CD8-positive, alpha-beta memory T cell (primary cell): Measurements from ENCODE around the gene MRPL57. TPM values are rescaled to one million over a fixed set of nuclear protein-coding genes. Genes with fewer than 3 reads are reported as not detected.
"Not testable (repeated sequence)": the region's sequence is repeated elsewhere in the genome, so short reads cannot be mapped to it uniquely, and the experiment has no call there.

Experiments
- CTCF ChIA-PET: fragments of 350-600 bp; sonication (Branson Sonifier 250); formaldehyde crosslinking; loops from one replicate; lab custom pipeline; 2021; ENCODE audit warnings: antibody characterized with exemption; lab: Charles Lee
- POLR2A ChIA-PET: fragments of 350-600 bp; sonication (Branson Sonifier 250); formaldehyde crosslinking; loops from one replicate; lab custom pipeline; 2021; ENCODE audit warnings: antibody characterized with exemption; lab: Charles Lee
- DNase-seq, 5 donors: peaks; one replicate each; pipeline versions ENCODE4 v3.0.0 to v3.0.0-alpha.2; 2020 to 2022; ENCODE audit warnings: mixed read lengths in 1 of 5
- H3K27ac ChIP-seq: one replicate; pipeline ENCODE4 v1.7.0; 2013; ENCODE audit warnings: low read depth, mild to moderate bottlenecking, low read length, moderate library complexity
- H3K27me3 ChIP-seq: 2 replicates; pipeline ENCODE4 v1.7.0; 2013; ENCODE audit warnings: low read length, mild to moderate bottlenecking; ENCODE audit not compliant: insufficient read depth, poor library complexity, severe bottlenecking
- H3K36me3 ChIP-seq: 2 replicates; pipeline ENCODE4 v1.7.0; 2013; ENCODE audit warnings: mild to moderate bottlenecking, low read length, moderate library complexity; ENCODE audit not compliant: insufficient read depth
- H3K4me1 ChIP-seq: 2 replicates; pipeline ENCODE4 v1.7.0; 2013; ENCODE audit warnings: mild to moderate bottlenecking, low read length, moderate library complexity; ENCODE audit not compliant: insufficient read depth
- H3K4me3 ChIP-seq: 2 replicates; pipeline ENCODE4 v1.7.0; 2013; ENCODE audit warnings: mild to moderate bottlenecking, low read length
- H3K9me3 ChIP-seq: 2 replicates; pipeline ENCODE4 v1.7.0; 2013; ENCODE audit warnings: mild to moderate bottlenecking, low read length
- H3K27ac Mint-ChIP-seq, 8 donors: one replicate each; pipeline ENCODE4 v1.8.0; 2020 to 2021; ENCODE audit warnings: mixed read lengths in 8 of 8, mild to moderate bottlenecking in 6 of 8, inconsistent platforms in 3 of 8, moderate library complexity in 3 of 8
- H3K27me3 Mint-ChIP-seq, 2 donors: one replicate each; pipeline ENCODE4 v1.8.0; 2020 to 2021; ENCODE audit warnings: mixed read lengths in 2 of 2, mild to moderate bottlenecking in 1 of 2, moderate library complexity in 1 of 2
- H3K36me3 Mint-ChIP-seq, 3 donors: one replicate each; pipeline ENCODE4 v1.8.0; 2020 to 2021; ENCODE audit warnings: mixed read lengths in 3 of 3, inconsistent platforms in 1 of 3, mild to moderate bottlenecking in 1 of 3
- H3K4me1 Mint-ChIP-seq, 3 donors: one replicate each; pipeline ENCODE4 v1.8.0; 2020 to 2021; ENCODE audit warnings: mixed read lengths in 3 of 3, inconsistent platforms in 1 of 3, mild to moderate bottlenecking in 1 of 3
- H3K4me3 Mint-ChIP-seq, 7 donors: one replicate each; pipeline ENCODE4 v1.8.0; 2020 to 2021; ENCODE audit warnings: mixed read lengths in 7 of 7, mild to moderate bottlenecking in 6 of 7, moderate library complexity in 4 of 7, inconsistent platforms in 2 of 7
- H3K9me3 Mint-ChIP-seq, 5 donors: one replicate each; pipeline ENCODE4 v1.8.0; 2020 to 2022; ENCODE audit warnings: mixed read lengths in 5 of 5, mild to moderate bottlenecking in 3 of 5, moderate library complexity in 2 of 5, inconsistent platforms in 1 of 5
- polyA plus RNA-seq: library from polyadenylated mRNA; unstranded; fragments of 300-500 nt; fragmentation: Illumina TruSeq; gene quantifications from one replicate; pipeline ENCODE4 v1.2.3, GENCODE V29; 2021
- total RNA-seq, 2 experiments: library from RNA; stranded (reverse); gene quantifications; one replicate each; pipeline ENCODE4 v1.2.3, GENCODE V29; 2021

Gene MRPL57
- total and polyA plus RNA-seq, 3 experiments from 2014 or later, result 28.4 to 53.6 (median 28.8) TPM

- POLR2A ChIA-PET, result no interaction called here
- no peaks in the 10 kb centered on the region for H3K36me3 Mint-ChIP-seq
- no peak overlapping the region for H3K4me3 Mint-ChIP-seq
These were observed 11.8 kb upstream of the MRPL57 start for GRCh38 chr13:21164631-21165030.

DNA sequence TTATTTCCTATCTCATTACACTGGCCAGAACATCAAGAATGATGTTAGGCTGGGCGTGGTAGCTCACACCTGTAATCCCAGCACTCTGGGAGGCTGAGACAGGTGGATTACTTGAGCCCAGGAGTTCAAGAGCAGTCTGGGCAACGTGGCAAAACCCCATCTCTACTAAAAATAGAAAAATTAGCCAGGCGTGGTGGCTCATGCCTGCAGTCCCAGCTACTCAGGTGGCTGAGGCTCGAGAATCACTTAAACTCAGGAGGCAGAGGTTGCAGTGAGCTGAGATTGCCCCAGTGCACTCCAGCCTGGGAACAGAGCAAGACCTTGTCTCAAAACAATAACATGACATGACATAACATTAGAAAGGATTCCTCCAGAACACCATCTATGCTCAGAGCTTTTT lies 10.9 kb upstream of the MRPL57 start:
- H3K9me3 ChIP-seq, H3K4me3 Mint-ChIP-seq, H3K36me3 Mint-ChIP-seq, H3K4me1 ChIP-seq, H3K27me3 Mint-ChIP-seq, H3K27me3 ChIP-seq, POLR2A ChIA-PET, H3K36me3 ChIP-seq, H3K4me3 ChIP-seq, CTCF ChIA-PET, H3K27ac ChIP-seq, DNase-seq, H3K4me1 Mint-ChIP-seq, H3K9me3 Mint-ChIP-seq: not testable (repeated sequence)
- H3K27ac Mint-ChIP-seq, result peak overlapping the region in 1 of 8 donors; percentile 57

More at GRCh38 chr13:21164631-21165030, 11.8 kb upstream of the MRPL57 start:
- H3K27me3 ChIP-seq, result no peaks in the 10 kb centered on the region
- no peak for DNase-seq
- no peaks in the 10 kb centered on the region for H3K4me1 ChIP-seq
- no peaks in the 10 kb centered on the region for H3K36me3 ChIP-seq
- no peaks in the 10 kb centered on the region for H3K9me3 ChIP-seq
- no peaks in the 10 kb centered on the region for H3K9me3 Mint-ChIP-seq
- no peak overlapping the region for H3K27ac ChIP-seq
- H3K4me3 ChIP-seq, result no peak overlapping the region
- H3K27ac Mint-ChIP-seq, result no peak overlapping the region
- no peaks in the 10 kb centered on the region for H3K4me1 Mint-ChIP-seq
- H3K27me3 Mint-ChIP-seq, result no peaks in the 10 kb centered on the region
- CTCF ChIA-PET, result no interaction called here

GRCh38 chr13:21171420-21171819 lies 5.0 kb upstream of the MRPL57 start:
- CTCF ChIA-PET, result no interaction called here
- H3K27me3 ChIP-seq, result no peaks in the 10 kb centered on the region

GRCh38 chr13:21173767-21174166 lies 2.7 kb upstream of the MRPL57 start:
- DNase-seq, H3K27me3 Mint-ChIP-seq, CTCF ChIA-PET, POLR2A ChIA-PET, H3K27me3 ChIP-seq, H3K9me3 Mint-ChIP-seq, H3K36me3 ChIP-seq, H3K27ac ChIP-seq, H3K4me3 ChIP-seq, H3K9me3 ChIP-seq: not testable (repeated sequence)
- Mint-ChIP-seq H3K4me3 (peak overlapping the region in 1 of 7 donors; percentile 62), H3K27ac (peak overlapping the region in 1 of 8 donors; percentile 21), H3K36me3 (peaks cover 0 to 19% (median 0%) of the 10 kb centered on the region in 3 donors), H3K4me1 (peaks cover 15 to 29% (median 20%) of the 10 kb centered on the region in 3 donors)
- H3K4me1 ChIP-seq, result peaks cover 17% of the 10 kb centered on the region

More at GRCh38 chr13:21171420-21171819, 5.0 kb upstream of the MRPL57 start:
- H3K27ac Mint-ChIP-seq, result peak overlapping the region in 1 of 8 donors; percentile 12
- Histone ChIP-seq H3K4me3 (no peak overlapping the region), H3K27ac (no peak overlapping the region), H3K9me3 (no peaks in the 10 kb centered on the region), H3K4me1 (peaks cover 5% of the 10 kb centered on the region), H3K36me3 (no peaks in the 10 kb centered on the region)
- H3K4me1 Mint-ChIP-seq, result peaks cover 4 to 10% (median 6%) of the 10 kb centered on the region in 3 donors
- H3K4me3 Mint-ChIP-seq, result no peak overlapping the region
- no peaks in the 10 kb centered on the region for H3K27me3 Mint-ChIP-seq
- DNase-seq, result no peak
- no peaks in the 10 kb centered on the region for H3K9me3 Mint-ChIP-seq
- peaks cover 0 to 5% (median 0%) of the 10 kb centered on the region in 3 donors for H3K36me3 Mint-ChIP-seq
- POLR2A ChIA-PET, result no interaction called here

- no peaks in the 10 kb centered on the region for H3K9me3 ChIP-seq
- no peaks in the 10 kb centered on the region for H3K36me3 ChIP-seq
- H3K27ac Mint-ChIP-seq, result peak overlapping the region in 6 of 8 donors; percentile 23 to 97 (median 95)
- peaks cover 15 to 37% (median 23%) of the 10 kb centered on the region in 3 donors for H3K4me1 Mint-ChIP-seq
- peaks cover 17% of the 10 kb centered on the region for H3K4me1 ChIP-seq
- peak overlapping the region; percentile 57 for H3K4me3 ChIP-seq
- no peaks in the 10 kb centered on the region for H3K9me3 Mint-ChIP-seq
- ChIA-PET POLR2A (interaction anchor here (0.9 to 1.2 kb wide), 2 partner anchors 33 to 700 kb away, joined by 3 to 5 read pairs; no protein-coding TSS in a partner anchor), CTCF (interaction anchor here (0.8 to 2.9 kb wide), 8 partner anchors 9 to 301 kb away, joined by 3 to 16 read pairs (median 6); partner anchors contain the start of gene ZDHHC20)
- H3K27me3 ChIP-seq, result no peaks in the 10 kb centered on the region
- H3K27me3 Mint-ChIP-seq, result no peaks in the 10 kb centered on the region
- H3K36me3 Mint-ChIP-seq, result peaks cover 0 to 19% (median 0%) of the 10 kb centered on the region in 3 donors
- peak overlapping the region; percentile 82 for H3K27ac ChIP-seq
- no peak for DNase-seq
- peak overlapping the region; percentile 96 to 100 (median 97) for H3K4me3 Mint-ChIP-seq
These were observed 723 bp upstream of the MRPL57 start for GRCh38 chr13:21175656-21176214.

DNA sequence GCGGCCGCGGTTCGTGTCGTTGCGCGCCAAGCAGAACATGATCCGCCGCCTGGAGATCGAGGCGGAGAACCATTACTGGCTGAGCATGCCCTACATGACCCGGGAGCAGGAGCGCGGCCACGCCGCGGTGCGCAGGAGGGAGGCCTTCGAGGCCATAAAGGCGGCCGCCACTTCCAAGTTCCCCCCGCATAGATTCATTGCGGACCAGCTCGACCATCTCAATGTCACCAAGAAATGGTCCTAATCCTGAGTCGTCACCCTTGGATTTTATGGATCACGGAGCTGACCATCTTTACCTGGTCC lies 475 bp downstream of the MRPL57 start:
- peak overlapping the region; percentile 57 for H3K4me3 ChIP-seq
- H3K27ac ChIP-seq, result peak overlapping the region; percentile 82
- Mint-ChIP-seq H3K4me1 (peaks cover 15 to 37% (median 25%) of the 10 kb centered on the region in 3 donors), H3K27ac (peak overlapping the region; percentile 94 to 99 (median 96)), H3K36me3 (peaks cover 0 to 19% (median 0%) of the 10 kb centered on the region in 3 donors), H3K9me3 (no peaks in the 10 kb centered on the region), H3K27me3 (no peaks in the 10 kb centered on the region), H3K4me3 (peak overlapping the region; percentile 96 to 100 (median 97))
- H3K36me3 ChIP-seq, result no peaks in the 10 kb centered on the region
- H3K4me1 ChIP-seq, result peaks cover 17% of the 10 kb centered on the region
- CTCF ChIA-PET, result interaction anchor here (1.0 to 2.9 kb wide), 9 partner anchors 8 to 427 kb away, joined by 3 to 16 read pairs (median 6); partner anchors contain the start of genes MICU2 and ZDHHC20
- POLR2A ChIA-PET, result interaction anchor here (0.5 to 1.8 kb wide), 6 partner anchors 21 to 931 kb away, joined by 3 to 8 read pairs (median 4); partner anchors contain the start of genes MICU2 and ZDHHC20
- DNase-seq, result no peak
- no peaks in the 10 kb centered on the region for H3K9me3 ChIP-seq
- H3K27me3 ChIP-seq, result no peaks in the 10 kb centered on the region

GRCh38 chr13:21181671-21182070 lies 5.2 kb downstream of the MRPL57 start:
- Histone ChIP-seq H3K27ac (no peak overlapping the region), H3K9me3 (no peaks in the 10 kb centered on the region), H3K36me3 (no peaks in the 10 kb centered on the region), H3K4me3 (no peak overlapping the region), H3K4me1 (peaks cover 12% of the 10 kb centered on the region), H3K27me3 (no peaks in the 10 kb centered on the region)
- no peak overlapping the region for H3K27ac Mint-ChIP-seq
- no peak overlapping the region for H3K4me3 Mint-ChIP-seq
- no peak for DNase-seq
- ChIA-PET POLR2A (no interaction called here), CTCF (no interaction called here)
- no peaks in the 10 kb centered on the region for H3K9me3 Mint-ChIP-seq
- H3K4me1 Mint-ChIP-seq, result peaks cover 10 to 26% (median 18%) of the 10 kb centered on the region in 3 donors
- peaks cover 0 to 12% (median 0%) of the 10 kb centered on the region in 3 donors for H3K36me3 Mint-ChIP-seq
- no peaks in the 10 kb centered on the region for H3K27me3 Mint-ChIP-seq

GRCh38 chr13:21186410-21186809 lies 10.0 kb downstream of the MRPL57 start:
- H3K36me3 Mint-ChIP-seq, H3K27me3 Mint-ChIP-seq, H3K27me3 ChIP-seq, CTCF ChIA-PET, POLR2A ChIA-PET, H3K4me3 Mint-ChIP-seq, H3K9me3 ChIP-seq, H3K4me1 ChIP-seq, H3K27ac ChIP-seq, H3K4me1 Mint-ChIP-seq, H3K36me3 ChIP-seq, H3K27ac Mint-ChIP-seq, H3K9me3 Mint-ChIP-seq, H3K4me3 ChIP-seq, DNase-seq: not testable (repeated sequence)
